SK-N-SH (cell line): ENCODE measurements around the gene NLGN2. TPM values are rescaled to one million over a fixed set of nuclear protein-coding genes. Genes with fewer than 3 reads are reported as not detected.

Experiments used
- CTCF ChIA-PET: fragments of 300-600, 350-600 bp; formaldehyde crosslinking; extraction: SDS; loops from one replicate; lab custom pipeline; 2021; lab: Yijun Ruan, JAX
- POLR2A ChIA-PET: fragments of 350-600 bp; sonication (Branson Sonifier 250); formaldehyde crosslinking; extraction: SDS; loops from one replicate; lab custom pipeline; 2020; ENCODE audit warnings: antibody characterized with exemption, inconsistent platforms; lab: Yijun Ruan, JAX
- DNase-seq: peaks from one replicate; pipeline ENCODE4 v3.0.0; 2012
- H2AFZ ChIP-seq: fragments of 200-600 bp; sonication (generic); 2 replicates; pipeline ENCODE4 v1.8.1; 2016; ENCODE audit warnings: antibody characterized with exemption, mild to moderate bottlenecking, low read depth
- H3F3A ChIP-seq: fragments of 200-600 bp; sonication (generic); replicated peaks from 2 replicates; pipeline ENCODE3; 2016; ENCODE audit warnings: antibody characterized with exemption, mild to moderate bottlenecking; ENCODE audit not compliant: insufficient read depth
- H3K27ac ChIP-seq, 2 experiments: fragments of 200-500 bp in 1 of 2; fragments of 200-600 bp in 1 of 2; sonication (Bioruptor generic) in 1 of 2; sonication (generic), shearing (Covaris generic) in 1 of 2; 2 replicates each; pipeline versions ENCODE4 v1.5.1 to v1.6.1; 2014 to 2016; ENCODE audit warnings: low read depth in 2 of 2, inconsistent platforms in 1 of 2, low read length in 1 of 2, mild to moderate bottlenecking in 1 of 2, mixed read lengths in 1 of 2
- H3K27me3 ChIP-seq: fragments of 200-600 bp; sonication (generic), shearing (Covaris generic); 2 replicates; pipeline ENCODE4 v1.6.1; 2016; ENCODE audit warnings: mixed run types; ENCODE audit not compliant: insufficient read depth
- H3K36me3 ChIP-seq, 2 experiments: fragments of 200-500 bp in 1 of 2; fragments of 200-600 bp in 1 of 2; sonication (Bioruptor generic) in 1 of 2; sonication (generic) in 1 of 2; replicated peaks in 1 of 2; 2 replicates each; pipeline versions ENCODE3 to v1.5.1; 2014 to 2016; ENCODE audit warnings: low read length in 1 of 2, mild to moderate bottlenecking in 1 of 2; ENCODE audit not compliant: insufficient read depth in 2 of 2, control insufficient read depth in 1 of 2
- H3K4me1 ChIP-seq, 2 experiments: fragments of 200-500 bp in 1 of 2; fragments of 200-600 bp in 1 of 2; sonication (Bioruptor generic) in 1 of 2; sonication (generic), shearing (Covaris generic) in 1 of 2; 2 replicates each; pipeline versions ENCODE4 v1.5.1 to v1.6.1; 2014 to 2016; ENCODE audit warnings: low read depth in 1 of 2, low read length in 1 of 2, mixed run types in 1 of 2; ENCODE audit not compliant: insufficient read depth in 2 of 2, control insufficient read depth in 1 of 2
- H3K4me2 ChIP-seq: fragments of 200-600 bp; sonication (generic), shearing (Covaris generic); 2 replicates; pipeline ENCODE4 v1.6.1; 2017; ENCODE audit warnings: mixed run types
- H3K4me3 ChIP-seq, 2 experiments: fragments of 200-500 bp in 1 of 2; fragments of 200-600 bp in 1 of 2; sonication (Bioruptor generic) in 1 of 2; sonication (generic), shearing (Covaris generic) in 1 of 2; 2 replicates each; pipeline versions ENCODE4 v1.5.1 to v1.8.1; 2014 to 2016; ENCODE audit warnings: low read depth in 2 of 2, inconsistent platforms in 1 of 2, low read length in 1 of 2, mild to moderate bottlenecking in 1 of 2, mixed read lengths in 1 of 2, moderate library complexity in 1 of 2
- H3K79me2 ChIP-seq: fragments of 200-600 bp; sonication (generic); 2 replicates; pipeline ENCODE4 v1.8.1; 2017; ENCODE audit warnings: mild to moderate bottlenecking; ENCODE audit not compliant: insufficient read depth
- H3K9ac ChIP-seq: fragments of 200-600 bp; sonication (generic); 2 replicates; pipeline ENCODE4 v1.6.1; 2017; ENCODE audit warnings: mixed run types
- H3K9me2 ChIP-seq: fragments of 200-600 bp; sonication (generic); 2 replicates; pipeline ENCODE4 v1.6.1; 2017; ENCODE audit warnings: mixed run types
- H3K9me3 ChIP-seq: fragments of 200-600 bp; sonication (generic); 2 replicates; pipeline ENCODE4 v1.6.1; 2017; ENCODE audit warnings: mixed run types, mild to moderate bottlenecking, moderate library complexity
- H4K20me1 ChIP-seq: fragments of 200-600 bp; sonication (generic); 2 replicates; pipeline ENCODE4 v1.6.1; 2017; ENCODE audit warnings: mild to moderate bottlenecking, mixed run types; ENCODE audit not compliant: insufficient read depth
- CTCF ChIP-seq: fragments of 200-600 bp; sonication (generic); IDR thresholded peaks from 2 replicates; pipeline ENCODE4 v1.6.1; 2017; ENCODE audit warnings: antibody characterized with exemption, mild to moderate bottlenecking, moderate library complexity
- EP300 ChIP-seq, 2 experiments: IDR thresholded peaks; 2 replicates each; pipeline versions ENCODE4 v1.4.0 to v1.6.1; 2012; ENCODE audit warnings: borderline replicate concordance in 1 of 2, low read depth in 1 of 2, low read length in 1 of 2
- EZH2phosphoT487 ChIP-seq: fragments of 200-600 bp; sonication (generic); IDR thresholded peaks from 2 replicates; pipeline ENCODE4 v1.6.1; 2017; ENCODE audit warnings: low read depth, mixed run types, mild to moderate bottlenecking, antibody characterized with exemption, moderate library complexity, borderline replicate concordance
- FOXJ3 ChIP-seq: sonication (generic); formaldehyde crosslinking; IDR thresholded peaks from 2 replicates; pipeline ENCODE4 v1.5.1; 2020; ENCODE audit warnings: mild to moderate bottlenecking, missing genetic modification reagents
- FOXM1 ChIP-seq: IDR thresholded peaks from 2 replicates; pipeline ENCODE4 v1.4.0; 2012; ENCODE audit warnings: low read depth, mild to moderate bottlenecking
- JUND ChIP-seq: IDR thresholded peaks from 2 replicates; pipeline ENCODE4 v1.4.0; 2012
- MEF2A ChIP-seq: IDR thresholded peaks from 2 replicates; pipeline ENCODE4 v1.4.0; 2012; ENCODE audit warnings: low read depth, borderline replicate concordance
- MXI1 ChIP-seq: IDR thresholded peaks from 2 replicates; pipeline ENCODE4 v1.6.1; 2012; ENCODE audit warnings: mild to moderate bottlenecking, low read depth, low read length, improper control_type of control experiment
- NRF1 ChIP-seq: IDR thresholded peaks from 2 replicates; pipeline ENCODE4 v1.6.1; 2012; ENCODE audit warnings: low read depth, mild to moderate bottlenecking, low read length
- RAD21 ChIP-seq: IDR thresholded peaks from 2 replicates; pipeline ENCODE4 v1.6.1; 2012; ENCODE audit warnings: mild to moderate bottlenecking, low read length
- REST ChIP-seq: IDR thresholded peaks from 2 replicates; pipeline ENCODE4 v1.6.1; 2012; ENCODE audit warnings: mild to moderate bottlenecking, low read depth, low read length, moderate library complexity
- RFX5 ChIP-seq: IDR thresholded peaks from 2 replicates; pipeline ENCODE4 v1.6.1; 2012; ENCODE audit warnings: mild to moderate bottlenecking, improper control_type of control experiment, low read length
- RXRA ChIP-seq: IDR thresholded peaks from 2 replicates; pipeline ENCODE4 v1.4.0; 2012; ENCODE audit warnings: low read depth, mild to moderate bottlenecking, borderline replicate concordance
- TAF1 ChIP-seq: IDR thresholded peaks from 2 replicates; pipeline ENCODE4 v1.6.1; 2012; ENCODE audit warnings: low read depth, mild to moderate bottlenecking, low read length, moderate library complexity, borderline replicate concordance
- TCF12 ChIP-seq: IDR thresholded peaks from 2 replicates; pipeline ENCODE4 v1.4.0; 2012
- USF2 ChIP-seq: fragments of 150-350 bp; IDR thresholded peaks from 2 replicates; pipeline ENCODE4 v1.6.1; 2017; ENCODE audit warnings: antibody characterized with exemption, low read length, low read depth, borderline replicate concordance
- ZBTB33 ChIP-seq: IDR thresholded peaks from 2 replicates; pipeline ENCODE4 v1.4.0; 2012; ENCODE audit warnings: low read depth, borderline replicate concordance
- whole genome bisulfite sequencing: methylation state at CpG from one replicate; pipeline ENCODE4 v1.1.6; 2017; ENCODE audit warnings: low lambda C conversion rate; 5-methylcytosine and 5-hydroxymethylcytosine counted together
- polyA plus RNA-seq, 3 experiments: library from polyadenylated mRNA; depleted of rRNA; stranded (reverse); fragments of >200 nt; gene quantifications; 2 replicates each; pipeline ENCODE4 v1.2.3, GENCODE V29; 2012

NLGN2 gene
- 16.8 and 29.9 TPM in 2 replicates for polyA plus RNA-seq (2012; rRNA removed)
- 12.6 and 20.1 TPM in 2 replicates for polyA plus RNA-seq (2012; cell fraction: cytosol; rRNA removed)
- polyA plus RNA-seq (2012; cell fraction: nucleus; rRNA removed), result 143 and 167 TPM in 2 replicates

- peak within 1 kb of the TSS in 1 of 2 experiments; percentile 47; a peak in 1 of 4 replicates for H3K4me3 ChIP-seq
- TF ChIP-seq FOXJ3 (CRISPR knock-in tag) (no peak), RXRA (no peak), RAD21 (no peak), FOXM1 (no peak), JUND (no peak), MEF2A (no peak), CTCF (no peak), ZBTB33 (no peak), TAF1 (no peak), MXI1 (no peak), EZH2phosphoT487 (no peak), REST (no peak), TCF12 (no peak), EP300 (IDR thresholded peaks at IDR 0.05; ENCODE audit: borderline replicate concordance in 1 of 2, low read depth in 1 of 2, low read length in 1 of 2) (no peak), USF2 (no peak), RFX5 (no peak), NRF1 (no peak)
- peaks cover 11% of the 10 kb centered on the region; the same call in 1 of the 2 replicates for H4K20me1 ChIP-seq
- H2AFZ ChIP-seq, result no peak within 1 kb of the TSS
- H3K4me2 ChIP-seq, result peak within 1 kb of the TSS; percentile 100
- peaks cover 4 to 21% of the 10 kb centered on the region in 2 experiments; a peak in 2 of 4 replicates for H3K4me1 ChIP-seq
- peaks cover 34% of the 10 kb centered on the region for H3K79me2 ChIP-seq
- DNase-seq, result no peak
- no peaks in the 10 kb centered on the region for H3K9me3 ChIP-seq
- 73% methylated on average over 12 of the region's 12 CpGs for WGBS
- H3F3A ChIP-seq, result peaks cover 11% of the 10 kb centered on the region
- H3K36me3 ChIP-seq, result peaks cover 8 to 30% of the 10 kb centered on the region in 2 experiments
- no peak within 1 kb of the TSS for H3K27ac ChIP-seq
- H3K27me3 ChIP-seq, result no peaks in the 10 kb centered on the region
- H3K9ac ChIP-seq, result no peak within 1 kb of the TSS
- POLR2A ChIA-PET, result no interaction called here
- CTCF ChIA-PET, result interaction anchor here (0.7 to 4.9 kb wide), 5 partner anchors 9 to 153 kb away, joined by 3 to 28 read pairs (median 6); partner anchors contain the start of gene TMEM95
- H3K9me2 ChIP-seq, result no peaks in the 10 kb centered on the region
These were observed at the start of gene NLGN2 for GRCh38 chr17:7407485-7408251. NLGN2 (plus strand) TSS chr17:7407845; CDS start chr17:7408256, 411 bp downstream.
